HG02840 (cell line): ENCODE data around the gene INPP4A.
"Not testable (repeated sequence)": the region's sequence is repeated elsewhere in the genome, so short reads cannot be mapped to it uniquely, and the experiment has no call there.

Experiments used
- ATAC-seq: cut with Tn5 transposase; IDR thresholded peaks from one replicate; pipeline ENCODE4 v1.9.1; 2021; ENCODE audit warnings: mild to moderate bottlenecking, moderate library complexity, moderate number of reproducible peaks; ENCODE audit not compliant: unreplicated experiment, low FRiP score

INPP4A gene

DNA sequence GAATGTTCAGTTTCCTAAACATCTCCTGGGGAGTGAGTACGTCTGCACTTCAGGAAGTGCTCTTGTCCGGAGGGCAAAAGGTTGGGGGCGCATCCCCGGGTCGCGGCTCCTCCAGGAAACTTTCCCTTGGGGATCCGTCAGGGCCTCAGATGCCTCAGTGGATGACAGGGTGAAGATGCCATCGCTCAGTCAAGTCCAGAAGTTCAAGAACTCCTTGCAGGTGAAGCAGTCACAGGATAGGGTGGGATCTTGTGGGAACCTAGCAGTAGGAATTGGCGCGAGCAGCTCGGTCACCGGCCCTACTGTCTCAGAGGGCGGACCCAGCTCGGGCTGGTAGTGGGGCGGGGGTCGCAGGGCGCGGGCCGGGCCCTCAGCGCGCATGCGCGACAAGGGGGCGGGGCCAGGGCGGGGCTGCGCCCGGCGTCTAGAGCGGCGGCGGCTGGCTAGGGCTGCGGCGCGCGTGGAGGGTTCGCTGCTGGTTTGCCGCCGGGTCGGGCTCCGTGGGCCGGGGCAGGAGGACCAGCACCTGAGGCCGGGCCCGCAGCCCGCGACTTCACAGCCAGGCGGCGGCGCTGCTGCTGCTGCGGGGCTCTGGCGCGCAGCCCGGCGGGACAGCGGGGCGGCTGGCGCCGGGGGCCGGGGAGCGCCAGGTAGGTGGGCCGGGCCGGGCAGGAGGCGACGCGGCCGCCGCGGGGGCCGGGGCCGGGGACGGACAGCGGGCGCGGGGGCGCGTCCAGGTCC, at the start of gene INPP4A:
Gene INPP4A (plus strand): TSS at position 423 of the 741 bp plus-strand sequence. CDS start 75,191 bp downstream, outside the sequence.
- ATAC-seq: peak; percentile 79

DNA sequence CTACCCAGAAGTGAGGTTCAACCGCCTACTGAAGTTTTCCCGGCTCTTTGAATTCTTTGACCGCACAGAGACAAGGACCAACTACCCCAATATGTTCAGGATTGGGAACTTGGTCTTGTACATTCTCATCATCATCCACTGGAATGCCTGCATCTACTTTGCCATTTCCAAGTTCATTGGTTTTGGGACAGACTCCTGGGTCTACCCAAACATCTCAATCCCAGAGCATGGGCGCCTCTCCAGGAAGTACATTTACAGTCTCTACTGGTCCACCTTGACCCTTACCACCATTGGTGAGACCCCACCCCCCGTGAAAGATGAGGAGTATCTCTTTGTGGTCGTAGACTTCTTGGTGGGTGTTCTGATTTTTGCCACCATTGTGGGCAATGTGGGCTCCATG, 48.7 kb upstream of the INPP4A start:
- no peak for ATAC-seq

DNA sequence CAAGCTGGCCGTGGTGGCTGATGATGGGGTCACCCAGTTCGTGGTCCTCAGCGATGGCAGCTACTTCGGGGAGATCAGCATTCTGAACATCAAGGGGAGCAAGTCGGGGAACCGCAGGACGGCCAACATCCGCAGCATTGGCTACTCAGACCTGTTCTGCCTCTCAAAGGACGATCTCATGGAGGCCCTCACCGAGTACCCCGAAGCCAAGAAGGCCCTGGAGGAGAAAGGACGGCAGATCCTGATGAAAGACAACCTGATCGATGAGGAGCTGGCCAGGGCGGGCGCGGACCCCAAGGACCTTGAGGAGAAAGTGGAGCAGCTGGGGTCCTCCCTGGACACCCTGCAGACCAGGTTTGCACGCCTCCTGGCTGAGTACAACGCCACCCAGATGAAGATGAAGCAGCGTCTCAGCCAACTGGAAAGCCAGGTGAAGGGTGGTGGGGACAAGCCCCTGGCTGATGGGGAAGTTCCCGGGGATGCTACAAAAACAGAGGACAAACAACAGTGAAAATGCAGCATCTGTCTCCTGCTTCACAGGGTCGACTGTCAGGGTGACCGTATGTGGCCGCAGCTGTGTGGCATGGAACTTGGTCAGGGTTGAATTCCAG, 47.8 kb upstream of the INPP4A start:
- ATAC-seq: no peak

DNA sequence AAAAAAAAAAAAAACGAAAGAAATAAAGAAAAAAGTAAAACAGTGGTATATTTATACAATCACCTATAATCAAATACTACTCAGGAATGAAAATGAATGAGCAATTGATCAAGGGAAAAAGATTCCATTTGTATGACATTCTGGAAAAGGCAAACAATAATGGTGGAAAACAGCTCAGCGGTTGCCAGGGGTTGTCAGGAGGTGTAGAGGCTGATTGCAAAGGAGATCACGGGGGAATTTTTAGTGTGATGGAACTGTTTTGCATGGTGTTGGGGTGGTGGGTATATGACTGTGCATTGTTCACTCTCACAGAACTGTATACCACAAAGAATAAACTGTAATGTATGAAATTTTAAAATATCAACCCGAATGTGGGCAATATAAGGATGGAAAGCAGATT, 45.5 kb upstream of the INPP4A start:
- ATAC-seq: no peak

DNA sequence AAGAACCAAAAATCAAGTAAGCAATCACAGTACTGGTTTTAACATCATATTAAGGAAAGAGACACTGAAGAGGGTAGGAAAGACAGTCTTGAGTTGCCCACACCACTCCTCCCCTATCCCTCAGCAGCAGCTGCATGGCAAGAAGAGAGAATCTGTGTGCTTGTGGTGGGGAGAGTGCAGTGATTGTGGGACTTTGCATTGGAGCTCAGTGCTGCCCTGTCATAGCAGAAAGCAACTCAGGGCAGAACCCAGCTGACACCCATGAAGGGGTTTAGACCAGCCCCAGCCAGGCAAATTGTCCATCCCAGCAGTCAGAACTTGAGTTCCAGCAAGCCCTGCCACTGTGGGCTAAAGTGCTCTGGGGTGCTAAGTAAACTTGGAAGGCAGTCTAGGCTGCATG, 40.8 kb upstream of the INPP4A start:
- ATAC-seq: no peak

DNA sequence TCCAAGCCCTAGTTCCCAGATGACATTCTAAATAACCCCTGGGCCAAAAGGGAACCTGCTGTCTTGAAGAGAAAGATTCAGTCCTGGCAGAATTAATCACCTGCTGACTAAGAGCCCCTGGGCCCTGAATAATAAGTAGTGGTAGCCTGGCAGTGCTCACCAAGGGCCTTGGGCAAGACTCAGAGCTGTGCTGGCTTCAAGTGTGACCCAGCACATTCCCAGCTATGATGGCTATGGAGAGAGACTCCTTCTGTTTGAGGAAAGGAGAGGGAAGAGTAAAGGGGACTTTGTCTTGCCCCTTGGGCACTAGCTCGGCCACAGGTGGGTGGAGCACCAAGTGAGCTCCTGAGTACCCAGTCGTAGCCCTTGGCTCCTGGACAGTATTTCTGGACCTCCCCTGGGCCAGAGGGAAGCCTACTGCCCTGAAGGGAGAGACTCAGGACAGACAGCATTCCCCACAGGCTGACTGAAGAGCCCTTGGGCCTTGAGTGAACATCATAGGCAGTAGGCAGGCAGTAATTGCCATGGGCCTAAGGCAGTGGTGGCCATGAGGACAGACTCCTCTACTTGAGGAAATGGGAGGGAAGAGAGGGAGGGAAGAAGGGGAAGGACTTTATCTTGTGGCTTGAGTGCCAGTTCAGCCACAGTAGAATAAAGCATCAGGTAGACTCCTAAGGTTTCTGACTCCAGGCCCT, 40.0 kb upstream of the INPP4A start:
- no peak for ATAC-seq

- ATAC-seq: no peak
Observed at GRCh38 chr2:98405301-98405700, 39.4 kb upstream of the INPP4A start.

DNA sequence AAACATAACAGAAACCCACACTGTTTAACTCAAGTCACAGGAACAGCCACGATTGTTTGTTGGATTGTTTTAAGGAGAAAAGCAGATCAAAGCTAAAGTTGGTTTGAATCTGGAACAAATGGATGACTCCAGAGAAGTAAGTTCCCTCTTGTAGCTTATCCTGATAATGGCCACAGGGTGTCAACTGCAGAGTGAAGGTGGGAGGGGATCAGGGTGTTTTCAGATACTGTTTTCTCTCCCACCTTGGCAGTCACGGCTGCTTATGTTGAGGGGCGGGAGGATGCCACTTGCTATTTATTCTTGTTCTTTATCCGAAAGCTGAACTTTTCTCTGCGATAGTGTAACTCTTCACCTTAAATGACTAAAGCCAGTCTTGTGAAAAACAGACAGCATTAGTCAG, 36.5 kb upstream of the INPP4A start:
- no peak for ATAC-seq

DNA sequence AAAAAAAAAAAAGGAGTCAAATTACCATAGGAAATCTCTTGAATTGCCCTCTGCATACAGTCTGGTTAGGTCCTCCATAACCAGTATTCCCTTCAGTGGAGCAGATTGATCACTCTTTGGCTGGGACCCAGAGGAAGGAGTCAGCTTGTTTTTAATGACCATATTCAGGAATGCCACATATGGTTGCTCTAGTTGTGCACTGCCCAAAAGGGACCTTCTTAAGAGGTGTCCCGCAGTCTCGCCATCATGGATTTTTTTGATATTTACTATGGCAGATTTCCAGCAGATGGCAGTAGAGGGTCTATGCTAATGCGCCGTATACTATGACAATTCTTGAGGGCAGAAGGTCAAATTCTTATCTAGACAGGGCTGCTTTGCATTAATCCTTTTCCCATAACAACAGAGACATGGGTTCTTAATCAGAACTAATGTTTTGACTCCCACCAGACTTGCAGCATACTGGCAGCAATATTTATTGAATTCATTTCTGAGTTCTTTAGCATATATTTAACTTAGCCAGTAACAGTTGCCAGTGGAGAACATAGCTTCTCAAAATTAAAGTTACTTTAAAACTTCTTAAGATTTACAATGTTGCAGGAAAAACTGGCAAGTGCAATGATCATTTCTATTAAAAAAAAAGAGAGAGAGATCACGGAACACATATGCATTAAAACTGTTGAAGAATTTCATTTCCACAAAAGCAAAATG, 31.8 kb upstream of the INPP4A start:
- no peak for ATAC-seq

DNA sequence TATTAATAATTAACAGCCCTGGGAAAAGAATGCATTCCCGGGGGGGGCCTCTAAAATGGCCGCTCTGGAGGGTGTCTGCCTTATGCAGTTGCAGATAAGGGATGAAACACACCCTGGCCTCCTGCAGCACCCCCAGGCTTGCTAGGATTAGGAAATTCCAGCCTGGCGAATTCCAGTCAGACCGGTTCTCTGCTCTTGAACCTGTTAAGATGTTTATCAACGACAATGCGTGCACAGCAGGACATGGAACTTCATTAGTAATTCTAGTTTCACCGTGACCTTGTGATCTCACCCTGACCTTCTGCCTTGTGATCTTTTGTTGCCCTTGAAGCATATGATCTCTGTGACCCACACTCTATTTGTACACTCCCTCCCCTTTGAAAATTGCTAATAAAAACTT, 30.4 kb upstream of the INPP4A start:
- ATAC-seq: not testable (repeated sequence)

- not testable (repeated sequence) for ATAC-seq
Observed at GRCh38 chr2:98415719-98416248, 28.9 kb upstream of the INPP4A start.

- ATAC-seq: no peak
Observed at GRCh38 chr2:98416383-98417159, 28.1 kb upstream of the INPP4A start.

DNA sequence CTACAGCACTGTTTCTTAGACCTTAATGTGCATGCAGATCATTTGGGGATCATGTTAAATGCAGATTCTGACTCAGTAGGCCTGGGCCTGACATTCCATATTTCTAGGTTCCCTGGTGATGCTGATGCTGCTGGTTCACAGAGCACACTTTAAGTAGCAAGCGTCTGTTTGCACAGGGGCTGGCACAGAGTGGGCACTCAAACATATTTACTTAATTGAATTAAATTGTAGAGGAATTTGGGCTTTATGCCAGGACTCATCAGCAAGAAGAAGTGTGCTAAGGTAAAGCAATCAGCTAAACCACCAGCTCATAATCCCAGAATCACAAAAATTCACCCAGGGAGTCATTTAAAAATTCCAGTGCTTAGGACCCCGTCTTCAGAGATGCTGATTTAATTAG, 25.1 kb upstream of the INPP4A start:
- ATAC-seq: no peak

DNA sequence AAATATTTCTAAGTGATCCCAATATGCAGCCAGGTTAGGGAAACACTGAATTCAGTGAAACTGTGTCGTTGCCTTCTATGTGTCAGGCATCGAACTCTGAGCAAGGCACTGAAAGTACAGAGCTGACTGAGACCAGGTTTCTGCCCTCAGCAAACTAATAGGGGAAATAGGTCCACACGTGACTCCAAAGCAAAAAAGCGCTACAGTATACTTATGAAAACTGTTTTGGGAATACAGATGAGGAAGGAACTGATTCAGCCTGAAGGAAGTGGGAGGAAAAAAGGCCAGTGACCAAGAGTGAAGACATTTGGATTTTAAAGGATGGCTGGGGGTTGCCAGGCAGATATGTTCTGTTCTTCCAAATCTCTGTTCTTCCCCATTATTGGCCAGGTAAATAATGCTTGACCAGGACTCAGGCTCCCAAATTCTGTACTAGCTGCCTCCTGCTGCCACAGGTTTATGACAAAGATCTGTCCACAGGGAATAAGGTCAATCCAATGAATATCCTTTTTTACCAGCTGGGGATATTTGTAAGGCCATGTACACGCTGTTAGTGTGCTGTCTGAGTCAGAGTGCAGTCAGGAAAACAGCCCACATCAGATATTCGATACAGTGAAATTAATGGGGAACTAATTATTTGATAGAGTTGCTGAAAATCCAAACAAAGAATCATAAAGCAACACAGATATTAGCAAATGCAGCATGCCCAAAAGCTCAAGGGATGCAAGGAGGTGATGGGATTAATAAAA, 24.5 kb upstream of the INPP4A start:
- no peak for ATAC-seq

DNA sequence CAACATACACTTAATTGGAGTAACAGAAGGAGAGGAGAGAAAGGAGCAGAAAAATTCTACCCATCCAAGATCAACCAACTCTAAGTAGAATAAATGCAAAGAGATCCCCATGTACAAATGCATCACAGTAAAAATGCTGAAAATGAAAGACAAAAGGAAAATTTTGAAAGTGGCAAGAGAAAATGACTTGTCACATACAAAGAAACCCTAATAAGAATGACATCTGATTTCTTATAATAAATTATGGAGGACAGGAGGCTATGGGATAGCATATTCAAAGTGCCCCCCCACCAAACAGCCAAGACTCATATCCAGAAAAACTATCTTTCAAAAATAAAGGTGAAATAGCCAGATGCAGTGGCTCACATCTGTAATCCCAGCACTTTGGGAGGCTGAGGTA, 22.2 kb upstream of the INPP4A start:
- no peak for ATAC-seq

- ATAC-seq: no peak
Observed at GRCh38 chr2:98426771-98427170, 17.9 kb upstream of the INPP4A start.

DNA sequence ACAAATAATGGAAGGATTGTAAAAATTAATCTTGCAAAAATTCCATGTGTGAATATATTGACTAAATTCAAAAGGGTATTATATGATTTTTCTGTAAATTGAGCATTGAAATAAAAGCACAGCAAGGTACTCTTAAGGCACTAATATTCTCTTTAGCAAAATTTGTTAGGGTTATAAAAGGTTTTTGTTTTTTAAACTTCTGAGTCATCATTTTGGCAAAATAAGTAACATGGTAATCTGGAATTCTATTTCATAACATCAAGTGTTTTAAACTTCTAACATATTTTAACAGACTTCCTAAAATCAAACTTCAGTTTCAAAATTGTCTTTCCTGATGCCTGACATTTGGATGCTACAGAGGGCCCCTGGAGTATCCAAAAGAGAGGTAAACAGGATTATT, 12.5 kb upstream of the INPP4A start:
- no peak for ATAC-seq

GRCh38 chr2:98433363-98433964, 11.2 kb upstream of the INPP4A start:
- ATAC-seq: no peak

- no peak for ATAC-seq
Observed at GRCh38 chr2:98434492-98434891, 10.2 kb upstream of the INPP4A start.
